Body of pancreas (tissue), 4 donors: ENCODE results near the gene CEP20. TPM values are rescaled to one million over a fixed set of nuclear protein-coding genes. Genes with fewer than 3 reads are reported as not detected.

Experiments used
- ATAC-seq: fragments of 150-250 bp; one replicate; pipeline ENCODE4 v1.9.1; 2016
- DNase-seq, 4 donors: peaks; one replicate each; pipeline ENCODE4 v3.0.0-alpha.2; 2019
- H3K27ac ChIP-seq, 4 donors: fragments of 200-600 bp; sonication (generic); 1 replicate in 3 of 4; 2 replicates in 1 of 4; pipeline versions ENCODE4 v1.5.1 to v1.6.1; 2016 to 2019; ENCODE audit warnings: mild to moderate bottlenecking in 1 of 4, mixed read lengths in 1 of 4, moderate library complexity in 1 of 4
- H3K27me3 ChIP-seq, 2 donors: fragments of 200-600 bp; sonication (generic); one replicate each; pipeline ENCODE4 v1.6.0; 2016; ENCODE audit warnings: mild to moderate bottlenecking in 1 of 2
- H3K36me3 ChIP-seq, 2 donors: fragments of 200-600 bp; sonication (generic); replicated peaks in 1 of 2; 2 replicates each; pipeline ENCODE4 v1.5.1; 2016; ENCODE audit warnings: low read depth in 2 of 2; ENCODE audit not compliant: insufficient read depth in 1 of 2
- H3K4me1 ChIP-seq: fragments of 200-600 bp; sonication (generic); one replicate; pipeline ENCODE4 v1.6.0; 2016
- H3K4me3 ChIP-seq, 2 donors: fragments of 200-600 bp; sonication (generic); 1 replicate in 1 of 2; 2 replicates in 1 of 2; pipeline ENCODE4 v1.5.1; 2016 to 2019
- H3K9me3 ChIP-seq, 3 donors: fragments of 200-600 bp; sonication (generic); 1 replicate in 2 of 3; 2 replicates in 1 of 3; pipeline ENCODE4 v1.5.1; 2016
- POLR2A ChIP-seq, 3 donors: fragments of 450-650 bp; IDR thresholded peaks; one replicate each; pipeline ENCODE4 v1.6.1; 2016; ENCODE audit warnings: antibody characterized with exemption in 3 of 3, mild to moderate bottlenecking in 2 of 3
- WGBS, 2 donors: methylation state at CpG; one replicate each; pipeline ENCODE4 v1.1.5; 2017; 5-methylcytosine and 5-hydroxymethylcytosine counted together
- intact Hi-C: fragments of 100-400 bp; cut with DNase I; formaldehyde crosslinking; loops from one replicate; pipeline ENCODE4 v1.15.1; 2023
- total RNA-seq, 2 donors: library from RNA; depleted of rRNA; stranded (reverse); fragments of >200 nt; gene quantifications; one replicate each; pipeline ENCODE4 v1.1.0, GENCODE V29; 2016
- TF ChIP-seq, protein P1 (sequence below), 7 experiments: fragments of 450-650 bp in 4 of 7; fragments of 200-600 bp in 3 of 7; sonication (generic) in 3 of 7; IDR thresholded peaks; one replicate each; pipeline ENCODE4 v1.5.1; 2016 to 2019; ENCODE audit warnings: antibody characterized with exemption in 7 of 7

The CEP20 gene
- total RNA-seq, 2 donors from 2014 or later, result 17.5 to 21.3 TPM

DNA sequence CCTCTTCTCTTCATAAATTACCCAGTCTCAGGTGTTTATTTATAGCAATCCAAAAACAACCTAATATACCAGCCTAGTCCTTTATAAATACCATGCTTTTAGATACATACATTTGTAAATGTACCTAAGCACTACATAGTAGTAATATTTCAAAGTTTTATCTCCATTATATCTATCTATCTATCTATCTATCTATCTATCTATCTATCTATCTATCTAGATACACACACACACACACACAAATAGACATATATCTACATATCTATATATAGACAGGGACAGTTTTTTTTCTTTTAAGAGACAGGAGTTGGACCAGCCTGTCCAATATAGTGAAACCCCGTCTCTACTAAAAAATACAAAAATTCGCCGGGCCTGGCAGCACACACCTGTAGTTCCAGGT, 5.8 kb downstream of the CEP20 start:
- intact Hi-C loops, result no loop called here
- DNase-seq (no peak), ATAC-seq (no peak)
- WGBS, 2 donors, result 78 to 98% methylated on average over 3 of the region's 3 CpGs
- Histone ChIP-seq H3K27ac (no peak overlapping the region), H3K4me3 (no peak overlapping the region), H3K9me3 (no peaks in the 10 kb centered on the region), H3K4me1 (peaks cover 16% of the 10 kb centered on the region), H3K36me3 (peaks cover 0 to 5% of the 10 kb centered on the region in 2 donors), H3K27me3 (no peaks in the 10 kb centered on the region)
- no peak for TF ChIP-seq POLR2A (IDR thresholded peaks at IDR 0.05)
- TF ChIP-seq, protein P1, sequence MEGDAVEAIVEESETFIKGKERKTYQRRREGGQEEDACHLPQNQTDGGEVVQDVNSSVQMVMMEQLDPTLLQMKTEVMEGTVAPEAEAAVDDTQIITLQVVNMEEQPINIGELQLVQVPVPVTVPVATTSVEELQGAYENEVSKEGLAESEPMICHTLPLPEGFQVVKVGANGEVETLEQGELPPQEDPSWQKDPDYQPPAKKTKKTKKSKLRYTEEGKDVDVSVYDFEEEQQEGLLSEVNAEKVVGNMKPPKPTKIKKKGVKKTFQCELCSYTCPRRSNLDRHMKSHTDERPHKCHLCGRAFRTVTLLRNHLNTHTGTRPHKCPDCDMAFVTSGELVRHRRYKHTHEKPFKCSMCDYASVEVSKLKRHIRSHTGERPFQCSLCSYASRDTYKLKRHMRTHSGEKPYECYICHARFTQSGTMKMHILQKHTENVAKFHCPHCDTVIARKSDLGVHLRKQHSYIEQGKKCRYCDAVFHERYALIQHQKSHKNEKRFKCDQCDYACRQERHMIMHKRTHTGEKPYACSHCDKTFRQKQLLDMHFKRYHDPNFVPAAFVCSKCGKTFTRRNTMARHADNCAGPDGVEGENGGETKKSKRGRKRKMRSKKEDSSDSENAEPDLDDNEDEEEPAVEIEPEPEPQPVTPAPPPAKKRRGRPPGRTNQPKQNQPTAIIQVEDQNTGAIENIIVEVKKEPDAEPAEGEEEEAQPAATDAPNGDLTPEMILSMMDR (IDR thresholded peaks at IDR 0.05), result no peak

DNA sequence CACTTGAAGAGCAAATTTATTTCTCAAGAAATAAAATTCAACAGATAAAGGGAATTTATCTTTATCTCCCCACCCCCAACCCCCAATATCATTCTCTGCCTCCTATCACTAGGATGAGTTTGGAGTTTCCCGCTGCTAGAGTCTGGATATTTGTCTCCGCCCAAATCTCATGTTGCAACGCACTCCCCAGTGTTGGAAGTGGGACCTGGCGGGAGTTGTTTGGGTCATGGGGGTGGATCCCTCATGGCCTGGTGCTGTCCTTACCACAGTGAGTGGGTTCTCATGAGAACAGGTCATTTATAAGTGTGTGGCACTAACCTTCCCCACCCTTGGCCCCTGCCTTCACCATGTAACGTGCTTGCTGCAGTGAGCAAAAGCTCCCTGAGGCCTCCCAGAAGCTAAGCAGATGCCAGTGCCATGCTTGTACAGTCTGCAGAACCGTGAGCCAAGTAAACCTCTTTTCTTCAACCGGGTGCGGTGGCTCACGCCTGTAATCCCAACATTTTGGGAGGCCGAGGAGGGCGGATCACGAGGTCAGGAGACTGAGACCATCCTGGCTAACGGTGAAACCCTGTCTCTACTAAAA, 6.5 kb downstream of the CEP20 start:
- ATAC-seq (no peak), DNase-seq (no peak)
- no peak overlapping the region for H3K4me3 ChIP-seq
- H3K9me3 ChIP-seq, result no peaks in the 10 kb centered on the region
- intact Hi-C loops, result no loop called here
- no peak overlapping the region for H3K27ac ChIP-seq
- 86 to 90% methylated on average over 10 to 13 of the region's 13 CpGs for WGBS, 2 donors
- H3K4me1 ChIP-seq, result peaks cover 10% of the 10 kb centered on the region
- TF ChIP-seq, protein P1 (IDR thresholded peaks at IDR 0.05), result no peak
- TF ChIP-seq POLR2A (IDR thresholded peaks at IDR 0.05), result no peak
- peaks cover 0 to 5% of the 10 kb centered on the region in 2 donors for H3K36me3 ChIP-seq
- no peaks in the 10 kb centered on the region for H3K27me3 ChIP-seq

DNA sequence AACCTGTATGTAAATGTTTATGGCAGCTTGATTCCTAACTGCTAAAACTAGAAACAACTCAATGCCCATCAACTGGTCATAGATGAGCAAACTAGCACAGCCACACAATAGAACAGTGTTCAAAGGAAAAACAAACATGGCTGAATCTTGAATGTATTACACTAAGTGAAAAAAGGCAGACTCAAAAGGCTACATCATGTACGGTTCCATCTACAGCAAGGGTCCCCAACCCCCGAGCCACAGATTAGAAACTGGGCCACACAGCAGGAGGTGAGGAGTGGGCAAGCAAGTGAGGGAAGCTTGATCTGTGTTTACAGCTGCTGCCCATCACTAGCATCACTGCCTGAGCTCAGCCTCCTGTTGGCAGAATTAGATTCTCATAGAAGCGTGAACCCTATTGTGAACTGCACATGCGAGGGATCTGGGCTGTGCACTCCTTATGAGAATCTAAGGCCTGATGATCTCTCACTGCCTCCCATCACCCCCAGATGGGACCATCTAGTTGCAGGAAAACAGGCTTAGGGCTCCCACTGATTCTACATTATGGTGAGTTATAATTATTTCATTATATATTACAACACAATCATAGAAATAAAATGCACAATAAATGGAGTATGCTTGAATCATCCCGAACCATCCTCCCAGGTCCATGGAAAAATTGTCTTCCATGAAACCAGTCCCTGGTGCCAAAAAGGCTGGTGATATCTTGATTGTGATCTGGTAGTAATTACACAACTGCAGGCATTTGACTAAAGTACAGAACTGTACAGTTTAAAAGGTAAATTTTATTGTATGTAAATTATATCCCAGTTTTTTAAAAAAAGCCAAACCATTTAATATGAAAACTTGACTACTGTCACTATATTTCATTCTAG, 7.7 kb downstream of the CEP20 start:
- no peak for ATAC-seq
- H3K27ac ChIP-seq, result no peak overlapping the region

DNA sequence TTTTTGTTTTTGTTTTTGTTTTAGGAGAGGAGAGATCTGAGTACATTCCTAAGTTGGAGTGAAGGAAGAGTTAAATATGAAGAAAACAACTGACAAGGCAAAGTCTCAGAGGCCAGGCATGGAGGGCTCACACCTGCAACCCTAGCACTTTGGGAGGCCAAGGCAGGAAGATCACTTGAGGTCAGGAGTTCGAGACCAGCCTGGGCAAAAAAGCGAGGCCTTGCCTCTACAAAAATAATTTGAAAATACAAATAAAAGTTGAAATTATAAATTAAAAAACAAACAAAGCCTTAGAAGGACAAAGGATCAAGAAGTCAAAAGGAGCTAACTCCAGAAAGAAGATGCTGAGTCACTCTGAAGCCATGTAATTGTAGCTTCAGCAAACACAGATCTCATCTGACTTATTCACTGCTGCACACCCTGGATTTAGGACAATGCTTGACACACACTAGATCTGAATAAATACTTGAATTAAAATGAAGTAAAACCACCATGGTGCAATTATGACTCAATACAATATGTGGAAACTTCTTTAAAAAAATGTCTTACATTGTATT, 9.1 kb downstream of the CEP20 start:
- H3K4me1 ChIP-seq, result no peaks in the 10 kb centered on the region
- 96 to 100% methylated on average over 2 of the region's 2 CpGs for WGBS, 2 donors
- intact Hi-C loops, result no loop called here
- H3K9me3 ChIP-seq, result no peaks in the 10 kb centered on the region
- H3K36me3 ChIP-seq, result peaks cover 0 to 5% of the 10 kb centered on the region in 2 donors
- TF ChIP-seq, protein P1 (IDR thresholded peaks at IDR 0.05), result no peak
- no peak for TF ChIP-seq POLR2A (IDR thresholded peaks at IDR 0.05)
- H3K27me3 ChIP-seq, result no peaks in the 10 kb centered on the region
- H3K4me3 ChIP-seq, result no peak overlapping the region
- ATAC-seq, result no peak
- no peak overlapping the region for H3K27ac ChIP-seq
- no peak for DNase-seq

More for the DNA sequence above, 7.7 kb downstream of the CEP20 start:
- Histone ChIP-seq H3K4me1 (peaks cover 3% of the 10 kb centered on the region), H3K36me3 (peaks cover 0 to 5% of the 10 kb centered on the region in 2 donors), H3K27me3 (no peaks in the 10 kb centered on the region), H3K9me3 (no peaks in the 10 kb centered on the region), H3K4me3 (no peak overlapping the region)
- intact Hi-C loops, result no loop called here
- TF ChIP-seq POLR2A (IDR thresholded peaks at IDR 0.05), result no peak
- TF ChIP-seq, protein P1 (IDR thresholded peaks at IDR 0.05), result no peak
- 75 to 89% methylated on average over 5 of the region's 5 CpGs for WGBS, 2 donors
- DNase-seq, result no peak
